Stimulated activated CD8-positive, alpha-beta memory T cell treated with anti-CD3 and anti-CD28 coated beads, Interleukin-12 subunit alpha, Interleukin-12 subunit beta, amount 100 ng/mL, for 24 hours (primary cell): Measurements from ENCODE around the gene KIF6.
"Not testable (repeated sequence)": the region's sequence is repeated elsewhere in the genome, so short reads cannot be mapped to it uniquely, and the experiment has no call there.

Source experiments
- DNase-seq: peaks from one replicate; pipeline ENCODE4 v3.0.0-alpha.2; 2020; ENCODE audit errors: extremely low read depth

The KIF6 gene

DNA sequence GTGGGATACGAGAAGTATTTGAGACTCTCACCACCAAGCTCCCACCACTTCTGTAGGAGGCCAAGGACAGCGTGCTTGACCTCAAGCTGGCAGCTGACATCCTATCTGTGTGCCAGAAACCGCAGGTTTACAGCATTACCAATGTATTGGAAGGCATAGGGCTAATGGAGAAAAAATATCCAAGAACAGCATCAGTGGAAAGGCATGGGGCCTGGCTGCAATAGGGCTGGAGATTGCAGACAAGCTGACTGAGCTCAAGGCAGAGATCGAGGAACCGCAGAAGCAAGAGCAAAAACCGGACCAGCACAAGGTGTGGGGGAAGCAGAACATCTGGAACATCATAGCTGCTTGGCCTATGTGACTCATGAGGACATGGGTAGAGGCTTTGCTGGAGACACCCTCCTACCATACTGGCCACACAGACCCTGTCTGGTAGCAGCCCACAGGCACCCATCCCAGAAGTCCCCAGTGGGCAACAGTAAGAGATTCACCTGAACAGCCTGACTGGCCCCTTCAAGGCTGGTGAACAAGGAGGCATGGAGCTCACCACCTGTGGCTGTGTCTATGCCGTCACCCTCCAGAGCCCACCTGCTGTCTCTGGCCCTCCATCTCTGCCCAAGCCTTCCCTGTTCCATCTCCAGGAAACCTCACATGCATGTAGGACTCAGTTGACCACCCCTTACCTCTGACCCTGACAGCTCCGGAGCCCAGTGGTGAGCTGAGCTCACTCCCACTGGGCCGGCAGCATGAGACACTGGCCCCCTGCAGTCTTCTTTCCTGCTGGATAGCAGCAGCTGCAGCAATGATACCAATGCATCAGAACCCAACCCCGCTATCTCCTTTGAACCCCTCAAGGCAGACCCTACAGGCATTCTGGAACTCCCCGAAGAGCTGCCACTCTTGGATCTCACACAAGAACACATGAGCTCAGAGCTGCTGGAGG, 171.1 kb downstream of the KIF6 start:
- DNase-seq, result no peak

DNA sequence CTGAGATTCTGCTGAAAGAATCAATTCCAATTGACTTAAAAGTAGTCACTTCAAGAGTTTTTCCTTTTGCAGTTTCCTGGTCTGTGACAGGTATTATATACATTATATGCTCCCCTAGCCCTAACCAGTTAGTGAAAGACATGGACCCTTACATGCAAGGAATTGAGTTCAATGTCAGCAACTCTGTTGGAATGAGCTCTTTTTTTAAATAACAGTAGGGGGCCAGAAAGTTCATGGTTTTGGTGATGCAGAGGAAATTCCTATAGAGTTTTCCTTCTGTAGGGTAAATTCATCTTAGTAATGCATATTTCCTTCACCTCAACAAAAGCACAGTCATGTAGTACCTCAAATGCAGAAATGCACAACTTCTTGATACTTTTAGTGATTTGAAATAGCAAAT, 172.2 kb downstream of the KIF6 start:
- no peak for DNase-seq

GRCh38 chr6:39550191-39550590, 175.0 kb downstream of the KIF6 start:
- DNase-seq, result no peak

DNA sequence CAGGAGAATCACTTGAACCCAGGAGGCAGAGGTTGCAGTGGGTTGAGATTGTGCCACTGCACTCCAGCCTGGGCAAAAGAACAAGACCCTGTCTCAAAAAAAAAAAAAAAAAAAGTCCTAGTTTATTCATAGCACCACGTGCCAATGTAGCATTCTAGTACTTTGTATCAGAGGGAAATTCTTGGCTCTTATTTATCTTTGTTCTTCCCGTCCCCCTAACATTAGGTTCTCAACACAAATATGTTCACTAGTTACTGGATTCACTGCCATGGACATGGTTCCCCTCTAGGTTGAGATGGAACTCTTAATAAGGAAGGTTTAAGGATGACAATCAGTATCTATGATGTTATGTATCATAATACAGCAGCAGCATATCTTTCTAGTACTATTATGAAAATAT, 178.5 kb downstream of the KIF6 start:
- no peak for DNase-seq

DNA sequence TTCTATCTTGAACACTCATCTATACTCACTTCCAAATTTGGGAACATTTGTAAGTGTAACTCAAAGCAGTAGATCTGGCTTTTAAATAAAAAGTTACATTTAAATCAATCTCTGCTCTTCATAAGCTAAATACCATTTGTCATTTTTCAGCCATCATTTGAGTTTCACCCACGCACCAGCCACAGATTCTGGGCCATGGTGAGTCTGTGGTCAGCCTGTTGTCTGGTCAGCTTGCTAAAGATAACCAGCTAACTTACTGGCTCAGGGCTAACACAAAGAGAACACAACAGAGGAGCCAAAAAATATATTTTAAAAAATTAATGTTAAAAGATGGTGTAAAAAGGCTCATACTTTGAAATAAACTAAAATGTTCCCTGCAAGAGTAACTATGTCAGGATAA, 181.3 kb downstream of the KIF6 start:
- DNase-seq, result no peak

- DNase-seq, result no peak
These were observed 182.1 kb downstream of the KIF6 start for GRCh38 chr6:39543095-39543494.

GRCh38 chr6:39540454-39540853, 184.8 kb downstream of the KIF6 start:
- no peak for DNase-seq

DNA sequence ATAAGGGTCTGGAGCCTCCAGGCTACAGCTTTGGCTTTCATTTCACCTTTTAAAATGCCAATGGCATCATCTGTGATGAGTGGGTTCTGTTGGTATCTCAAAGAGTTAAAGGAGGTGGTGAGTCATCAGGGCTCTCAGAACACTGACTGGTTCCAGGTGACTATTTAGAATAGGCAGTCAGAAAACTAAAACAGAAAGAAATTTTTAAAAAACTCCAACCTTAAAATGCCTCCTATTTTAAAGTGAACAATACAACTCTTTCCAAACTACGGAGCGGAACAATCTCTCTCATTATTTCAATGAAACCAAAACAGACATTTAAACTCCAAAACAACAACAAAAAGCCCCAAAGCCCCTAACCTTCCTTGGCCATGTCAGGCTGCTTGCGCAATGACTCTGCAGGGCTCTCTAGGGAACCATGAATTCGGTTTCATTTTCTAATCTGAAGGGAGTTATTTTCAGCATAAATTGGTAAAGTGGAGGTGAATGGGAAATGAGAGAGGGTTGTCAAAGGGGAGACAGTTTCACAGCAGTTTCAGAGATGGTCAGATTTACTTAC, 194.9 kb downstream of the KIF6 start:
- no peak for DNase-seq

GRCh38 chr6:39527792-39528564, 197.2 kb downstream of the KIF6 start:
- no peak for DNase-seq

DNA sequence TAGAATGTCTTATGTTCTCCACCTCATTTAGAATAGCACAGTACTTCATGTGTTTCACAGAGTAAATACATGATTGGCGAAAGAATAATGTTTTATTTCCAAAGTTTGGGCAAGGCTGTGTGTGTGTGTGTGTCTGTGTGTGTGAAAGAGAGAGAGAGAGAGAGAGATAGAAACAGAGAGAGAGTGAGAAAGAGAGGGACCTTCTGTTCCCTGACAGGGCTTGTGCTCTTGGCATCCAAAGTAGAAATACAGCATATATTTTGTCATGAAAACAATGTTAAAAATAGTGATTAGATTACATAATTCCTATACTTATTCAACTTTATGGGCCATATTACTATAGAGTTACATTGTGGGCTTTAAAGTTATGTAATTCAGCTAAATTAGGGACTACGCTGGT, 201.2 kb downstream of the KIF6 start:
- DNase-seq, result no peak

DNA sequence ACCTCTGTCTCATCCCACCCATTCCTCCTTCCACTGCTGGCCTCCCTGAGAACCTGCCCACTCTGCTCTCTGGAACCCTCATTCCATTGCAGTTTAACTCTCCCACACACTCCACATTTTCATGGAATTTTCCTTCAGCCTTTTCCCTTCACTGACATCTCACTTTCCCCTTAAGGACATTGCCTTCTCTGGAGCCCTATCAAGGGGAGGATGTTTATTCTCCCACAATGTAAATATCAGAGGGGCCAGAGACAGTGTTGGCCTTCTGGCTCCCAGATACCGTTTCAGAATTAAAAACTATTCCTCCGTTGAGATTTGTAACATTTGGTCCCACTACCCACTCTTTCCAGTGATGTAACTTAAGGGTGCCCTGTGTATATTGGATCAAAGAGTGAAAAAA, 203.2 kb downstream of the KIF6 start:
- no peak for DNase-seq

GRCh38 chr6:39520916-39521315, 204.3 kb downstream of the KIF6 start:
- DNase-seq, result no peak

- no peak for DNase-seq
These were observed 204.8 kb downstream of the KIF6 start for GRCh38 chr6:39520411-39520810.

- no peak for DNase-seq
These were observed 207.0 kb downstream of the KIF6 start for GRCh38 chr6:39518221-39518620.

DNA sequence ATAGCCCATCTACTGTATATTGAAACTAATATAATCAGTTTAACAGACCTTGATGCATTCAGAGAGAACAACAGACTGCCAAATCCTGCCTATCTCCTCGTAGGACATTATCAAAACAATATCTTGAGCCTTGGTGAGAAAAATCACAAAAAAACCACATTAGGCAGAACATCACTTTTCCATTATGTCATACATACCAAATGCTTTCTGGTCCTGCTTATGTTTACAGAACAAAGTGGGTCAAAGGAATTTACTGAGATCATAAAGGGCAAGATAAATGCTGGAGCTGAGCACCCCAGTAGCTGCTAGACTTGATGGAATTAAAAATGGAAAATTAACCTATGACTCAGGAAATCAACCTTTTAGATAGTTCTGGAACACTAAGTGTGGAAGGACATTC, 207.5 kb downstream of the KIF6 start:
- no peak for DNase-seq

DNA sequence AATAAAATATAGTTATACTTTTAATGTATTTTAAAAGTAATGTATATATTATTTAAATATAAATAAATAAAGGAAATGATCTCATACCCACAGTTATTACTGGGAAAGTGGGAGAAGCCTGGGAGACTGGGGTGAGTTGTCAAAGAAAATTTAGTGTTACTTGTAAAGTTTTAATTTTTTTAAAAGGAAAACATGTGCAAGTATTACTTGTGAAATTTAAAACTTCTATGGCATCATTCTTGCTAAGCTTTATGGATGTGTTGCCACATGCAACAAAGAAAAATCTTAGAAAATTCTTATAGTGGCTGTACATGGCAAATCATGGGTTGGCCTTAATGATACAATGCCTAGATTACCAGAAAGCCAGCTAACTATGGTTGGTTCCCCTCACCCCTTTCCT, 208.7 kb downstream of the KIF6 start:
- no peak for DNase-seq

GRCh38 chr6:39515471-39515870, 209.7 kb downstream of the KIF6 start:
- DNase-seq, result no peak

DNA sequence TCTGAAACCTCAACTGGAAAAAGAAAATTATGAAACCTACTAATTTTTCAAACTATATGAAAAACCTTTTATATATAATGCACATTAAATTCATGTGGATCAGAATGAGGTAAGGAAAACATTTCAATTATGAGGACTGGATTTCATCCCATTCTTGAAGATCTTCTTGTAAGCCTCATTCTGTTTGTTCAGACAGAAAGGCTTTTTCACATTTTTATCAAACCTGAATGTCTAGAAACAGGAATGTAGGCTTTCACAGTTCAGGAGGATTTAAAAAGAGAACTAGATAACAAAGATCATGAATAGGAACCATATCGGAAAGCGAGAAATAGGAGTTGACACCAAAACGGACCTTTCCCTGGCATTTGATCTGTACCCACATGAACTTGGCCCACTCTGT, 210.2 kb downstream of the KIF6 start:
- DNase-seq, result no peak

DNA sequence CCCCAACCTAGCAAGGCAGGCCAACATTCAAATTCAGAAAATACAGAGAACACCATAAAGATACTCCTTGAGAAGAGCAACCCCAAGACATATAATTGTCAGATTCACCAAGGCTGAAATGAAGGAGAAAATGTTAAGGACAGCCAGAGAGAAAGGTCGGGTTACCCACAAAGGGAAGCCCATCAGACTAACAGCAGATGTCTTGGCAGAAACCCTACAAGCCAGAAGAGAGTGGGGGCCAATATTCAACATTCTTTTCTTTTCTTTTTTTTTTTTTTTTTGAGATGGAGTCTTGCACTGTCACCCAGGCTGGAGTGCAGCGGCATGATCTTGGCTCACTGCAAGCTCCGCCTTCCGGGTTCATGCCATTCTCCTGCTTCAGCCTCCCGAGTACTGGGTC, 215.4 kb downstream of the KIF6 start:
- DNase-seq, result not testable (repeated sequence)

DNA sequence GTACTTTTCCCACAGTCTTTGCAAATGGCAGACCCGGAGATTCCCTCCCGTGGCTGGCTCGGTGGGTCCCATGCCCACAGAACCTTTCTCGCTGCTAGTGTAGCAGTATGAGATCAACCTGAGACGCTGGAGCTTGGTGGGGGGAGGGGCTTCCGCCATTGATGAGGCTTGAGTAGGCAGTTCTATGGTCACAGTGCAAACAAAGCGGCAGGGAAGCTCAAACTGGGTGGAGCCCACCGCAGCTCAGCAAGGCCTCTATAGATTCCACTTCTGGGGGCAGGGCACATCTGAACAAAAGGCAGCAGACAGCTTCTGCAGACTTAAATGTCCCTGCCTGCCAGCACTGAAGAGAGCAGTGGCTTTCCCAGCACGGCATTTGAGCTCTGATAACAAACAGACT, 216.7 kb downstream of the KIF6 start:
- no peak for DNase-seq

- DNase-seq, result no peak
These were observed 217.7 kb downstream of the KIF6 start for GRCh38 chr6:39507331-39507998.

GRCh38 chr6:39502362-39502955, 222.7 kb downstream of the KIF6 start:
- not testable (repeated sequence) for DNase-seq
